Activated CD4-positive, alpha-beta memory T cell treated with anti-CD3 and anti-CD28 coated beads for 36 hours (primary cell): ENCODE data around the gene TNRC6B. TPM values are rescaled to one million over a fixed set of nuclear protein-coding genes. Genes with fewer than 3 reads are reported as not detected.

ENCODE experiments used
- CTCF ChIA-PET: fragments of 350-600 bp; sonication (Branson Sonifier 250); formaldehyde crosslinking; loops from one replicate; lab custom pipeline; 2021; ENCODE audit warnings: antibody characterized with exemption, inconsistent platforms; lab: Charles Lee
- POLR2A ChIA-PET: fragments of 350-600 bp; sonication (Branson Sonifier 250); formaldehyde crosslinking; loops from one replicate; lab custom pipeline; 2021; ENCODE audit warnings: antibody characterized with exemption; lab: Charles Lee
- DNase-seq: peaks from one replicate; pipeline ENCODE4 v3.0.0-alpha.2; 2020
- H3K27ac Mint-ChIP-seq: one replicate; pipeline ENCODE4 v1.8.0; 2021; ENCODE audit warnings: mixed read lengths
- H3K27me3 Mint-ChIP-seq: one replicate; pipeline ENCODE4 v1.8.0; 2021; ENCODE audit warnings: mixed read lengths
- H3K36me3 Mint-ChIP-seq: one replicate; pipeline ENCODE4 v1.8.0; 2021; ENCODE audit warnings: mixed read lengths
- H3K4me1 Mint-ChIP-seq: one replicate; pipeline ENCODE4 v1.8.0; 2021; ENCODE audit warnings: low read depth, mixed read lengths
- H3K4me3 Mint-ChIP-seq: one replicate; pipeline ENCODE4 v1.8.0; 2021; ENCODE audit warnings: mild to moderate bottlenecking, mixed read lengths
- H3K9me3 Mint-ChIP-seq: one replicate; pipeline ENCODE4 v1.8.0; 2021; ENCODE audit warnings: mixed read lengths
- intact Hi-C: fragments of 100-400 bp; cut with micrococcal nuclease; formaldehyde crosslinking; loops from one replicate; pipeline ENCODE4 v1.15.1; 2023
- total RNA-seq, 2 experiments: library from RNA; stranded (reverse); gene quantifications; one replicate each; pipeline ENCODE4 v1.2.3, GENCODE V29; 2021

The TNRC6B gene
- total RNA-seq, 2 experiments from 2014 or later, result 34.9 to 38.8 TPM

DNA sequence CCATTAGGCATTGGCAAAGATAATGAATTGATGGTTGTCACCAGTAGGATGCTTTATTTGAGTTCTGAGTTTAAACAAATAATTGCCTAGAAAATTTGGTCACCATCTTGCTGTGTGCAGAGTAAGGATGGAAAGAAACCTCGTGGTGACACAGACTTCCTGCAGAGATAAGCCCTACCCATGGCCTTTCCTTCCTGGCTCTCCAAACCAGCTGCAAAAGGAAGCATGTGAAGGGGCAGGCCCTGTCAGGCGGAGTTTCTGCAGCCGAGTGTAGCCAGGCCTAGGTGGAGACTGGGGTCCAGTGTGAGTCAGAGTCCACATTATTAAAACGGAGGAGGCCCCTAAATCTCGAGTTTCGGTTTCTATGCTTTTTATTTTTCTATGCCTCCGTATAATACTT is 85.5 kb downstream of the TNRC6B start:
- no peak overlapping the region for H3K4me3 Mint-ChIP-seq
- no peaks in the 10 kb centered on the region for H3K9me3 Mint-ChIP-seq
- CTCF ChIA-PET, result interaction anchor here (0.7 to 1.4 kb wide), 3 partner anchors 12 to 210 kb away, joined by 3 to 4 read pairs (median 4); no protein-coding TSS in a partner anchor
- H3K36me3 Mint-ChIP-seq, result peaks cover 49% of the 10 kb centered on the region
- intact Hi-C loops, result no loop called here
- no peaks in the 10 kb centered on the region for H3K27me3 Mint-ChIP-seq
- H3K4me1 Mint-ChIP-seq, result peaks cover 65% of the 10 kb centered on the region
- POLR2A ChIA-PET, result no interaction called here
- peak; percentile 30 for DNase-seq
- H3K27ac Mint-ChIP-seq, result no peak overlapping the region

DNA sequence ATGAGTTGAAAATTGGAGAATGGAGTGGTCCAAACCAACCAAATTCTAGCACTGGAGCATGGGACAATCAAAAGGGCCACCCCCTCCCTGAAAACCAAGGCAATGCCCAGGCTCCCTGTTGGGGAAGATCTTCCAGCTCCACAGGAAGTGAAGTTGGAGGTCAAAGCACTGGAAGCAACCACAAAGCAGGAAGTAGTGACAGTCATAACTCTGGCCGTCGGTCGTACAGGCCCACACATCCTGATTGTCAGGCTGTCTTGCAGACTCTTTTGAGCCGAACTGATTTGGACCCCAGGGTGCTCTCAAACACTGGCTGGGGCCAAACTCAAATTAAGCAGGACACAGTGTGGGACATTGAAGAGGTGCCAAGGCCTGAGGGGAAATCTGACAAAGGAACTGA is 88.1 kb downstream of the TNRC6B start:
- Mint-ChIP-seq H3K9me3 (no peaks in the 10 kb centered on the region), H3K27ac (peak overlapping the region; percentile 6), H3K36me3 (peaks cover 47% of the 10 kb centered on the region), H3K27me3 (no peaks in the 10 kb centered on the region), H3K4me3 (no peak overlapping the region), H3K4me1 (peaks cover 46% of the 10 kb centered on the region)
- intact Hi-C loops, result no loop called here
- ChIA-PET CTCF (no interaction called here), POLR2A (no interaction called here)
- peak; percentile 33 for DNase-seq

DNA sequence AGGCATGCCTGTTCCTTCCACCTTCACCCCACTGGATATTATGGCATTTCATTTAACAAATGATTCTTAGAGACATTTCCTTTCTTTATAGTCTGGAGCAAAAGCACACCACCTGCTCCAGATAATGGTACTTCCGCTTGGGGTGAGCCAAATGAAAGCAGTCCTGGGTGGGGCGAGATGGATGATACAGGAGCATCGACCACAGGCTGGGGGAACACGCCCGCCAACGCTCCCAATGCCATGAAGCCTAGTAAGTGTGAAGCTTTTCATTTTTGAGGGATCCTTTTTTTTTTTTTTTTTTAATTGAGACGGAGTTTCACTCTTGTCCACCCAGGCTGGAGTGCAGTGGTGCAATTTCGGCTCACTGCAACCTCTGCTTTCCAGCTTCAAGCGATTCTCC is 92.3 kb downstream of the TNRC6B start:
- Mint-ChIP-seq H3K27ac (no peak overlapping the region), H3K4me3 (no peak overlapping the region), H3K27me3 (no peaks in the 10 kb centered on the region), H3K4me1 (peaks cover 26% of the 10 kb centered on the region), H3K9me3 (no peaks in the 10 kb centered on the region), H3K36me3 (peaks cover 34% of the 10 kb centered on the region)
- DNase-seq, result no peak
- POLR2A ChIA-PET, result no interaction called here
- intact Hi-C loops, result no loop called here
- CTCF ChIA-PET, result no interaction called here

DNA sequence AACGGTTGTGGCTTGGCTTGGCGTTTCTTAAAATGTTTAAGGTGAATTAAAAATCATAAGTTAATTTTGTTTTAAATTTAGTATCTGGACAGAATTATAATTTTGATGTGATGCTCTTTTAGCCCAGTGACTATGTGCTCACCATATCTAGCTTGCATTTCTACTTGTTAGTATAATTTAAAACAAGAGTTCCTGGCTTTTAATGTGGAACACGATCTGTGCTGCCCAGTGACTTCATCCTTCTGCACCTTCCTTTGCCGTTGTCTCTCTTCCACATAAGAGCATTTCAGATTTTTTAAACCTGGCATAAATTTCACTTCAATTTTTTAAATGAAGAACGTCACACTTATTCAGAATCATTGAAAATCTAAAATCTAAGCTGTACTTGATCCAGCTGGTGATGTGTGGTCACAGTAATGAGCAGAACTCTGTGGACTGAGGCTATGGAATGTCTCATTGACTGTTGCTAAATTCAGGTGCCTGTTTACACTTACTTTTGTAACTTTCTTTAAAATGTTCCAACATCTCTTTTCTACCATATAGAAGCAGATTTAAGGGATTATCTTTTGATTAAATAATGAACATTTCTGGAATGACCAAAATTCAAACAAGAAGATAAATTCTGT is 93.1 kb downstream of the TNRC6B start:
- DNase-seq, result no peak
- Mint-ChIP-seq H3K4me1 (peaks cover 24% of the 10 kb centered on the region), H3K4me3 (no peak overlapping the region), H3K9me3 (no peaks in the 10 kb centered on the region), H3K36me3 (peaks cover 26% of the 10 kb centered on the region), H3K27me3 (no peaks in the 10 kb centered on the region), H3K27ac (no peak overlapping the region)
- CTCF ChIA-PET, result interaction anchor here (0.7 kb wide), 1 partner anchor 35 kb away, joined by 3 read pairs; no protein-coding TSS in a partner anchor
- intact Hi-C loops, result no loop called here
- POLR2A ChIA-PET, result no interaction called here

DNA sequence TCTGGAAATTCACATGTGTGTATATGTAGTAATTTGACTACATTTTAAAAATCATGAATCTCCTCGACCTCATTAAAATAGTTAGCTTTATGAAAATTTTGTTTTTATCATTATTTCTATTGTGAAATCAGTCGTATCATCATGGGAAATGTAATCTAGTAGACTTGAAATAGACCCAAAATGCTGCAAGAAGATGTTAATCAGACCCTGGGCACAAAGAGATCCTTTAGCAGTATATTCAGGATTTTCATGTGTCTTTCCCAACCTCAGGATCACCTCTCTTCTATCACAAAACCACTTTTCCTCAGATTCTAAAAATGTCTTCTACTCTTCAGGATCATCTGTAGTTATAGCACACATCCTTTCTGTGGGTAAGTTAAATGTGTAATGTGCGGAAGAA is 93.7 kb downstream of the TNRC6B start:
- peaks cover 24% of the 10 kb centered on the region for H3K4me1 Mint-ChIP-seq
- ChIA-PET CTCF (interaction anchor here (0.7 kb wide), 1 partner anchor 36 kb away, joined by 3 read pairs; no protein-coding TSS in a partner anchor), POLR2A (no interaction called here)
- peaks cover 20% of the 10 kb centered on the region for H3K36me3 Mint-ChIP-seq
- no peaks in the 10 kb centered on the region for H3K9me3 Mint-ChIP-seq
- no peak overlapping the region for H3K27ac Mint-ChIP-seq
- H3K4me3 Mint-ChIP-seq, result no peak overlapping the region
- no peaks in the 10 kb centered on the region for H3K27me3 Mint-ChIP-seq
- no peak for DNase-seq
- intact Hi-C loops, result no loop called here

DNA sequence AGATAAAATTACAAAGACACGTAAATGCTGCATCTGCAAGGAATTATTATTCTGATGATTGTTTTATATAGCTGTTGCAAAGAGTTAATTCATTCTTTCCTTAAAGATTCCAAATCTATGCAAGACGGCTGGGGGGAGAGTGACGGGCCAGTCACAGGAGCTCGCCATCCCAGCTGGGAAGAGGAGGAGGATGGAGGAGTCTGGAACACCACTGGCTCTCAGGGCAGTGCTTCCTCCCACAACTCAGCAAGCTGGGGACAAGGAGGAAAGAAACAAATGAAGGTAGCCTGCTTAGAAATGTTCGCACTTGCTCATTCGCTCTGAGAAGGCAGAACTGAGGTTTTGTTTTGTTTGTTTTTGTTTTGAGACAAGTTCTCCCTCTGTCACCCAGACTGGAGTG is 95.6 kb downstream of the TNRC6B start:
- H3K9me3 Mint-ChIP-seq, result no peaks in the 10 kb centered on the region
- no peak overlapping the region for H3K4me3 Mint-ChIP-seq
- CTCF ChIA-PET, result no interaction called here
- intact Hi-C loops, result no loop called here
- peaks cover 36% of the 10 kb centered on the region for H3K4me1 Mint-ChIP-seq
- H3K27ac Mint-ChIP-seq, result peak overlapping the region; percentile 32
- DNase-seq, result no peak
- no peaks in the 10 kb centered on the region for H3K27me3 Mint-ChIP-seq
- H3K36me3 Mint-ChIP-seq, result peaks cover 21% of the 10 kb centered on the region
- POLR2A ChIA-PET, result no interaction called here

DNA sequence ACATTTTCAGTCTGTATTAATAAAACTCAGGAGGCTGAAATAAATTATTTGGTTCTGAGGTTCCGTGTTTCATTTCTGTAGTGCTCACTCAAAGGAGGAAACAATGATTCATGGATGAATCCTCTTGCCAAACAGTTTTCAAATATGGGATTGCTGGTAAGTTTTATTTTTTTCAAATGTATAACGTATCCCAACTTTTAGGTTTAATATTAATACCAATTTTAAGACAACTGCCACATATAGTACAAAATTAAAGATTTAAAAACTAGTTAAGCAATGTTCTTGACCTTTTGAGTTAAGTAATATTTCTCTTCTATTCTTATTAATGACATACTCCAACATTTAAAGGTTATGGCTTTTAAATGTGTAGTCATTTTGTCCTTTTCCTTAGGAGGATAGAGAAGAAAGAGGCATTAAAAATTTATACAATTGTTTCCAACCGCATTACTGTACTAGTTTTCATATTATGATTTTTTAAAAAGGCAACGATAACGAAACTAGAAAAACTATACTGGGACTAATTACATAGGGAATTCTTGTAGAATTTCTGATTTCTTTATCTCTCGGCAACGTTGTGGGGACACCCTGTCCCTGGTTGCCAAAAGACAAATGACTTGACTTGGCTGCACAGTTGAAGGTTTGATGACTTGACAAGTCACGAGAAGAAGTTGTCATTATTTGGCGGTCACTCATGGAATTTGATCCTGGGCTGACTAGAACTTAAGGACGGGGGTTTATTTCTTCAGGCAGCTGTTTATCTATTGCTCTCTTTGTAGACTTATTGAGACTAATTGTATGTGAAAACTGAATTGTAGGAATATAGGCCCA is 99.5 kb downstream of the TNRC6B start:
- no peak for DNase-seq
- POLR2A ChIA-PET, result interaction anchor here (1.2 to 1.8 kb wide), 3 partner anchors 8 to 19 kb away, joined by 3 to 5 read pairs (median 4); no protein-coding TSS in a partner anchor
- peaks cover 37% of the 10 kb centered on the region for H3K36me3 Mint-ChIP-seq
- CTCF ChIA-PET, result interaction anchor here (0.6 to 1.6 kb wide), 3 partner anchors 26 to 646 kb away, joined by 4 to 10 read pairs (median 4); partner anchors contain the start of gene ADSL
- no peaks in the 10 kb centered on the region for H3K27me3 Mint-ChIP-seq
- H3K4me1 Mint-ChIP-seq, result peaks cover 51% of the 10 kb centered on the region
- no peak overlapping the region for H3K4me3 Mint-ChIP-seq
- intact Hi-C loops, result loop anchor here (1.0 to 5.0 kb wide), 5 partner anchors 8 to 60 kb away; no protein-coding TSS in a partner anchor
- peak overlapping the region; percentile 93 for H3K27ac Mint-ChIP-seq
- H3K9me3 Mint-ChIP-seq, result no peaks in the 10 kb centered on the region

DNA sequence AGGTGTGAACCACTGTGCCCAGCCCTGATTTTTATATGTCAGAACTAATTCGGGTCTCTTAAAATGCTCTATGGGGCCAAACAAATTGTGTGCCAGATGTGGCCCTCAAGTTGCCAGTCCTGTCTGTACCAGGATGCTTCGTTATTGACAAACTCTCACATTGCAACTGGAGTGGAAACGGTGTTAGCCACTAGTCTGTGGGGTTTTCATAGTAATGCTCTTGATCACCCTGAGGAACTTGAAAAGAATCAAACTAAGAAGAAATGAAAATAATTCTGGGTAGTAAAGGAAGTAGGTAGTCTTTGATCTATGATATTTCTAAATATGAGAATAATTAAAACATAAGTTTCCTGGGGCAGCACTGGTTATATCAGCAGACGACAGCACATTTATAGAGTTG is 101.3 kb downstream of the TNRC6B start:
- DNase-seq, result no peak
- ChIA-PET POLR2A (interaction anchor here (1.6 kb wide), 1 partner anchor 21 kb away, joined by 3 read pairs; no protein-coding TSS in a partner anchor), CTCF (no interaction called here)
- Mint-ChIP-seq H3K4me1 (peaks cover 52% of the 10 kb centered on the region), H3K4me3 (no peak overlapping the region), H3K27me3 (no peaks in the 10 kb centered on the region), H3K36me3 (peaks cover 33% of the 10 kb centered on the region), H3K27ac (peak overlapping the region; percentile 55), H3K9me3 (no peaks in the 10 kb centered on the region)
- intact Hi-C loops, result loop anchor here (5.0 kb wide), 1 partner anchor 62 kb away; no protein-coding TSS in a partner anchor

DNA sequence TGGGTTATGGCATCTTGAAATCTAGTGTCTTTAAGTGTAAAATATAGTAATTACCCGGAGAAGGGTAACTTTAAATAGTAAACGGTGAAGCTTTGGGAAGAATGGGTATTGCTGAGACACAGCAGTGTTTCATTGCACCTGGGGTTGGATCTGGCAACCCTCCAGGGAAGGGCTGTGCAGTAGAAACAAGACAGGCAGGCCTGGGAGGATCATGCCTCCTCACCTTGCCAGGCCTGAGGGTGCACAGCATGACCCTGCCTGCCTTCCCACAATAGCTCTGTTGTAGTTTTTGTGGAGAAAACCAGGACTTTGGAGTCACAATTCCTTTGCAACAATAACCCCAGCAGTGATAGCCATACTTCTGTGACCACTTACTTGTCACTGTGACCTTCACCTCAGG is 104.0 kb downstream of the TNRC6B start:
- Mint-ChIP-seq H3K36me3 (peaks cover 38% of the 10 kb centered on the region), H3K4me1 (peaks cover 63% of the 10 kb centered on the region), H3K27ac (no peak overlapping the region), H3K9me3 (no peaks in the 10 kb centered on the region), H3K27me3 (no peaks in the 10 kb centered on the region), H3K4me3 (no peak overlapping the region)
- no peak for DNase-seq
- CTCF ChIA-PET, result no interaction called here
- intact Hi-C loops, result no loop called here
- POLR2A ChIA-PET, result no interaction called here

DNA sequence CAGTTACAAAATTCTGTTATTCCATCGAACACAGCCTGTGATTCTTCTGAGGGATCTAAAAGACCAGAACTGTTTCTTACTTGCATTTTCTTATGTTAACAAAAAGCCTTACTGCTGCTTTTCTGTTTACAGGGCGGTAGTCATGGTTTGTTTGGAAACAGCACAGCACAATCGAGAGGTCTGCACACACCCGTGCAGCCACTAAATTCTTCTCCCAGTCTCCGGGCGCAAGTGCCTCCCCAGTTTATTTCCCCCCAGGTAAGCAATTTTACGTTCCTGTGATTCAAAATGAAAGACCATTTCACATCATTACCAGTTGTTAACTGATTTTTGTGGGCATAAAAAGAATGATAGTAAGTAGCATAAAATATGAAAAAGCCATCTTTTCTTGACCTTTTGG is 107.8 kb downstream of the TNRC6B start:
- H3K27me3 Mint-ChIP-seq, result no peaks in the 10 kb centered on the region
- peak; percentile 65 for DNase-seq
- peaks cover 32% of the 10 kb centered on the region for H3K36me3 Mint-ChIP-seq
- H3K9me3 Mint-ChIP-seq, result no peaks in the 10 kb centered on the region
- peak overlapping the region; percentile 17 for H3K4me3 Mint-ChIP-seq
- POLR2A ChIA-PET, result interaction anchor here (1.0 to 1.4 kb wide), 5 partner anchors 9 to 108 kb away, joined by 3 to 5 read pairs (median 3); partner anchors contain the start of gene TNRC6B
- CTCF ChIA-PET, result interaction anchor here (1.4 to 1.6 kb wide), 3 partner anchors 42 to 62 kb away, joined by 3 to 6 read pairs (median 4); no protein-coding TSS in a partner anchor
- intact Hi-C loops, result loop anchor here (1.0 kb wide), 1 partner anchor 9 kb away; no protein-coding TSS in a partner anchor
- peaks cover 60% of the 10 kb centered on the region for H3K4me1 Mint-ChIP-seq
- peak overlapping the region; percentile 78 for H3K27ac Mint-ChIP-seq

DNA sequence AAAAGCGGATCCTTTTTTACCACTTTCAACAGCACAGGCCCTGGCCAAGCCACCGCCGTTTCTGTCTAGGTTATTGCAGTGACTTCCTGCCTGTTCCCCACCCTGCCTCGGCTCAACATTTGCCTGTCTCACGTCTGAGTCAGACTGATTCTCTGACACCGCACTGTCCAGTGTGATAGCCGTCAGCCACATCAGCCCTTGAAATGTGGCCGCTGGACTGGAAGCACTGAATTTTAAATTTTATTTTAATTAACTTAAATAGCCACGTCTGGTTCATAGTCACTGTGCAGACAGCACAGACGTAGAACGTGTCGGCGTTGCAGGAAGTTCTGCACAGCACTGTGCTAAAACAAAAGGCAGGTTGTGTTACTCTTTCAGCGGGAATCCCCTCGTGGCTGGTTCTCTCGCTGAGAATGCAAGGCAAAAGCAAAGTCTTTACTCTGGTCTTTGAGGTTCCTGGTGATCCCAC is 112.3 kb downstream of the TNRC6B start:
- DNase-seq, result peak; percentile 80
- peak overlapping the region; percentile 95 for H3K27ac Mint-ChIP-seq
- no peaks in the 10 kb centered on the region for H3K27me3 Mint-ChIP-seq
- H3K4me1 Mint-ChIP-seq, result peaks cover 63% of the 10 kb centered on the region
- H3K4me3 Mint-ChIP-seq, result peak overlapping the region; percentile 51
- CTCF ChIA-PET, result interaction anchor here (1.9 kb wide), 1 partner anchor 58 kb away, joined by 12 read pairs; the partner anchor contains the start of gene ADSL
- POLR2A ChIA-PET, result interaction anchor here (0.6 to 1.6 kb wide), 6 partner anchors 14 to 347 kb away, joined by 3 to 7 read pairs (median 4); no protein-coding TSS in a partner anchor
- intact Hi-C loops, result loop anchor here (1.0 to 2.0 kb wide), 8 partner anchors 14 to 245 kb away; partner anchors contain the start of genes ADSL and TNRC6B
- H3K9me3 Mint-ChIP-seq, result no peaks in the 10 kb centered on the region
- H3K36me3 Mint-ChIP-seq, result peaks cover 38% of the 10 kb centered on the region
